Kidney epithelial cell (primary cell): ENCODE results near the gene MORC2. TPM values are rescaled to one million over a fixed set of nuclear protein-coding genes. Genes with fewer than 3 reads are reported as not detected.

Experiments
- DNase-seq: peaks from one replicate; pipeline ENCODE4 v3.0.0-alpha.2; 2010; ENCODE audit warnings: low read depth
- H3K27me3 ChIP-seq: 2 replicates; pipeline ENCODE4 v1.6.0; 2011; ENCODE audit warnings: low read length; ENCODE audit not compliant: control insufficient read depth, insufficient read depth
- H3K36me3 ChIP-seq: 2 replicates; pipeline ENCODE4 v1.5.1; 2011; ENCODE audit warnings: low read length; ENCODE audit not compliant: control insufficient read depth, insufficient read depth
- H3K4me3 ChIP-seq: 2 replicates; pipeline ENCODE4 v1.5.1; 2011; ENCODE audit warnings: low read depth, mild to moderate bottlenecking, control low read depth, low read length
- CTCF ChIP-seq: IDR thresholded peaks from 2 replicates; pipeline ENCODE4 v1.5.1; 2011; ENCODE audit warnings: mild to moderate bottlenecking, moderate library complexity, low read length, control low read depth, inconsistent platforms; ENCODE audit not compliant: insufficient read depth, poor library complexity, severe bottlenecking
- total RNA-seq: library from RNA; depleted of rRNA; stranded (reverse); fragments of >200 nt; gene quantifications from 2 replicates; pipeline ENCODE4 v1.2.3, GENCODE V29; 2015

MORC2 gene
- total RNA-seq, 1 donor from 2014 or later, result 30.8 TPM

- Histone ChIP-seq H3K36me3 (no peaks in the 10 kb centered on the region), H3K27me3 (no peaks in the 10 kb centered on the region), H3K4me3 (no peak overlapping the region)
- DNase-seq, result no peak
- no peak for TF ChIP-seq CTCF
Observed at GRCh38 chr22:30994960-30995359, 26.4 kb upstream of the MORC2 start.

GRCh38 chr22:30992565-30992964 lies 24.0 kb upstream of the MORC2 start:
- TF ChIP-seq CTCF, result no peak
- Histone ChIP-seq H3K36me3 (no peaks in the 10 kb centered on the region), H3K27me3 (no peaks in the 10 kb centered on the region), H3K4me3 (no peak overlapping the region)
- no peak for DNase-seq

- Histone ChIP-seq H3K4me3 (no peak overlapping the region), H3K36me3 (no peaks in the 10 kb centered on the region), H3K27me3 (no peaks in the 10 kb centered on the region)
- DNase-seq, result no peak
- no peak for TF ChIP-seq CTCF
Observed at GRCh38 chr22:30990690-30991089, 22.1 kb upstream of the MORC2 start.

- Histone ChIP-seq H3K4me3 (no peak overlapping the region), H3K36me3 (no peaks in the 10 kb centered on the region), H3K27me3 (no peaks in the 10 kb centered on the region)
- no peak for TF ChIP-seq CTCF
- DNase-seq, result no peak
Observed at GRCh38 chr22:30989474-30989873, 20.9 kb upstream of the MORC2 start.

GRCh38 chr22:30985561-30986208 lies 17.1 kb upstream of the MORC2 start:
- no peak for TF ChIP-seq CTCF
- Histone ChIP-seq H3K4me3 (no peak overlapping the region), H3K27me3 (no peaks in the 10 kb centered on the region), H3K36me3 (no peaks in the 10 kb centered on the region)
- no peak for DNase-seq

- no peak for DNase-seq
- TF ChIP-seq CTCF, result no peak
- H3K36me3 ChIP-seq, result no peaks in the 10 kb centered on the region
- no peak overlapping the region for H3K4me3 ChIP-seq
- H3K27me3 ChIP-seq, result no peaks in the 10 kb centered on the region
Observed at GRCh38 chr22:30984317-30984716, 15.7 kb upstream of the MORC2 start.
